Cardiac muscle cell (in vitro differentiated cells and primary cell): Measurements from ENCODE around the gene MRPL24. TPM values are rescaled to one million over a fixed set of nuclear protein-coding genes. Genes with fewer than 3 reads are reported as not detected.

Experiments used
- DNase-seq, 2 donors: peaks; one replicate each; pipeline versions ENCODE4 v3.0.0 to v3.0.0-alpha.2; 2010 to 2017; ENCODE audit warnings: low read depth in 1 of 2, low spot score in 1 of 2
- H3K27ac ChIP-seq: fragments of 200-600 bp; sonication (generic); 2 replicates; pipeline ENCODE4 v1.5.1; 2016
- H3K27me3 ChIP-seq: fragments of 200-600 bp; sonication (generic); 2 replicates; pipeline ENCODE4 v1.6.0; 2016; ENCODE audit warnings: control low read depth
- H3K36me3 ChIP-seq: fragments of 200-600 bp; sonication (generic); 2 replicates; pipeline ENCODE4 v1.5.1; 2016; ENCODE audit warnings: control low read depth
- H3K4me1 ChIP-seq: fragments of 200-600 bp; sonication (generic); 2 replicates; pipeline ENCODE4 v1.8.1; 2017; ENCODE audit warnings: low read depth, mild to moderate bottlenecking, mixed run types
- H3K4me3 ChIP-seq: fragments of 200-600 bp; sonication (generic); 2 replicates; pipeline ENCODE4 v1.5.1; 2016; ENCODE audit warnings: mild to moderate bottlenecking
- H3K9me3 ChIP-seq: fragments of 200-600 bp; sonication (generic); 2 replicates; pipeline ENCODE4 v1.5.1; 2017; ENCODE audit warnings: low read depth, mild to moderate bottlenecking, control low read depth
- CTCF ChIP-seq: IDR thresholded peaks from 2 replicates; pipeline ENCODE4 v1.5.1; 2012; ENCODE audit warnings: low read depth, mild to moderate bottlenecking, low read length
- polyA plus RNA-seq: library from polyadenylated mRNA; unstranded; fragments of >200 nt; fragmentation: Nextera tagmentation; extraction: Ambion mirVana; gene quantifications from 2 replicates; pipeline ENCODE4 v1.2.1, GENCODE V29; 2016
- total RNA-seq: library from RNA; depleted of rRNA; stranded (reverse); fragments of >200 nt; gene quantifications from 2 replicates; pipeline ENCODE4 v1.2.3, GENCODE V29; 2016

Gene MRPL24
- total and polyA plus RNA-seq, 2 experiments from 2014 or later: 34.9 to 77.7 TPM

DNA sequence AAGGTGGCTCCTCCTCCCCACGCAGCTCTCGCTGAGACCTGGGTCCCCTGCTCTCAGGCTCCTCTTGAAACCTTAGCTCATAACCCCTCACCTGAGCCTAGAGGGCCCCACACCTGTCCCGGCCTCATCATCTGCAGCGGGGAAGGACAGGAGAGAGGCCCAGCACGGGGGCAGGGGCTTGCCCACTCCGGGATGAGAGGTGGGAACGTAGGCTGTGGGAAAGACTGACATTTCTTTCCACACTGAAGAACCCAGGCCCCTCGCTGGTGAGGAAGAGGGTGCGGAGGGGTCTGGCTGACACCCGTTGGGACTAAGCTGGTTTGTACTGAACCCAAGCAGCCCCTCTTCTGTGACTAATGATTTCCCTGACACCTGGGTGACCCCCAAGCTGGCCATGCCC, 49.7 kb downstream of the MRPL24 start:
- H3K27ac ChIP-seq: peak overlapping the region; percentile 89
- peaks cover 50% of the 10 kb centered on the region for H3K4me1 ChIP-seq
- no peak overlapping the region for H3K4me3 ChIP-seq
- no peak for TF ChIP-seq CTCF
- H3K27me3 ChIP-seq: no peaks in the 10 kb centered on the region
- no peaks in the 10 kb centered on the region for H3K36me3 ChIP-seq
- H3K9me3 ChIP-seq: no peaks in the 10 kb centered on the region
- DNase-seq: no peak

- TF ChIP-seq CTCF: no peak
- Histone ChIP-seq H3K4me1 (peaks cover 50% of the 10 kb centered on the region), H3K9me3 (no peaks in the 10 kb centered on the region), H3K27me3 (no peaks in the 10 kb centered on the region), H3K27ac (peak overlapping the region; percentile 89), H3K36me3 (no peaks in the 10 kb centered on the region), H3K4me3 (no peak overlapping the region)
- no peak for DNase-seq
These were observed 50.2 kb downstream of the MRPL24 start for GRCh38 chr1:156690675-156691036.

- no peak for TF ChIP-seq CTCF
- Histone ChIP-seq H3K9me3 (no peaks in the 10 kb centered on the region), H3K36me3 (no peaks in the 10 kb centered on the region), H3K4me3 (peak overlapping the region; percentile 24), H3K27ac (peak overlapping the region; percentile 89), H3K27me3 (no peaks in the 10 kb centered on the region), H3K4me1 (peaks cover 50% of the 10 kb centered on the region)
- peak; percentile 53 to 68 for DNase-seq
These were observed 50.8 kb downstream of the MRPL24 start for GRCh38 chr1:156689953-156690674.

- peak; percentile 92 for TF ChIP-seq CTCF
- peak overlapping the region; percentile 24 for H3K4me3 ChIP-seq
- H3K36me3 ChIP-seq: no peaks in the 10 kb centered on the region
- no peaks in the 10 kb centered on the region for H3K27me3 ChIP-seq
- H3K4me1 ChIP-seq: peaks cover 45% of the 10 kb centered on the region
- no peaks in the 10 kb centered on the region for H3K9me3 ChIP-seq
- peak overlapping the region; percentile 89 for H3K27ac ChIP-seq
- DNase-seq: peak; percentile 91 to 93
These were observed 51.6 kb downstream of the MRPL24 start for GRCh38 chr1:156689035-156689952.

Other genes with a start within 250 kb of the MRPL24 start
- gene MEF2D, start 240.3 kb downstream of the MRPL24 start, total RNA-seq: 35.9 and 64.6 TPM in 2 replicates
- 35.1 and 52.1 TPM in 2 replicates for gene MEF2D, start 240.3 kb downstream of the MRPL24 start, polyA plus RNA-seq
- 4.2 and 31.8 TPM in 2 replicates for gene IQGAP3, start 168.5 kb downstream of the MRPL24 start, total RNA-seq
- 0.95 and 10.0 TPM in 2 replicates for gene IQGAP3, start 168.5 kb downstream of the MRPL24 start, polyA plus RNA-seq
- gene TTC24, start 161.4 kb downstream of the MRPL24 start, total RNA-seq: 0.15 and 0.18 TPM in 2 replicates
- gene TTC24, start 161.4 kb downstream of the MRPL24 start, polyA plus RNA-seq: 1.1 TPM in 1 of 2 replicates, not detected in the other
- gene NAXE, start 149.3 kb downstream of the MRPL24 start, total RNA-seq: 130 and 179 TPM in 2 replicates
- gene NAXE, start 149.3 kb downstream of the MRPL24 start, polyA plus RNA-seq: 154 and 166 TPM in 2 replicates
- gene GPATCH4, start 139.6 kb downstream of the MRPL24 start, total RNA-seq: 6.0 and 14.4 TPM in 2 replicates
- 42.4 and 48.4 TPM in 2 replicates for gene GPATCH4, start 139.6 kb downstream of the MRPL24 start, polyA plus RNA-seq
- 7.6 and 19.0 TPM in 2 replicates for gene HAPLN2, start 121.7 kb downstream of the MRPL24 start, total RNA-seq
- 8.5 and 15.7 TPM in 2 replicates for gene HAPLN2, start 121.7 kb downstream of the MRPL24 start, polyA plus RNA-seq
- 0.86 and 1.2 TPM in 2 replicates for gene BCAN, start 99.0 kb downstream of the MRPL24 start, total RNA-seq
- gene BCAN, start 99.0 kb downstream of the MRPL24 start, polyA plus RNA-seq: 0.23 and 0.39 TPM in 2 replicates
- 302 and 391 TPM in 2 replicates for gene NES, start 63.7 kb downstream of the MRPL24 start, total RNA-seq
- 86.5 and 89.3 TPM in 2 replicates for gene NES, start 63.7 kb downstream of the MRPL24 start, polyA plus RNA-seq
- 556 and 900 TPM in 2 replicates for gene CRABP2, start 35.5 kb downstream of the MRPL24 start, total RNA-seq
- 824 and 1,249 TPM in 2 replicates for gene CRABP2, start 35.5 kb downstream of the MRPL24 start, polyA plus RNA-seq
- 22.8 and 25.4 TPM in 2 replicates for gene METTL25B, start 12.6 kb downstream of the MRPL24 start, total RNA-seq
- 19.5 and 20.9 TPM in 2 replicates for gene METTL25B, start 12.6 kb downstream of the MRPL24 start, polyA plus RNA-seq
- gene ISG20L2, start 12.3 kb downstream of the MRPL24 start, total RNA-seq: 22.6 and 27.3 TPM in 2 replicates
- gene ISG20L2, start 12.3 kb downstream of the MRPL24 start, polyA plus RNA-seq: 25.1 and 31.3 TPM in 2 replicates
- 207 and 480 TPM in 2 replicates for gene HDGF, start 10.6 kb upstream of the MRPL24 start, total RNA-seq
- gene HDGF, start 10.6 kb upstream of the MRPL24 start, polyA plus RNA-seq: 176 and 238 TPM in 2 replicates
- 117 and 126 TPM in 2 replicates for gene PRCC, start 26.4 kb upstream of the MRPL24 start, total RNA-seq
- 118 and 150 TPM in 2 replicates for gene PRCC, start 26.4 kb upstream of the MRPL24 start, polyA plus RNA-seq
- 2.7 and 3.8 TPM in 2 replicates for gene SH2D2A, start 75.8 kb upstream of the MRPL24 start, total RNA-seq
- 1.1 and 5.2 TPM in 2 replicates for gene SH2D2A, start 75.8 kb upstream of the MRPL24 start, polyA plus RNA-seq
- gene INSRR, start 118.0 kb upstream of the MRPL24 start, total RNA-seq: 0.18 and 0.21 TPM in 2 replicates
- 0.11 and 0.30 TPM in 2 replicates for gene INSRR, start 118.0 kb upstream of the MRPL24 start, polyA plus RNA-seq
- gene NTRK1, start 119.8 kb upstream of the MRPL24 start, total RNA-seq: 3.6 and 3.8 TPM in 2 replicates
- 2.4 and 3.9 TPM in 2 replicates for gene NTRK1, start 119.8 kb upstream of the MRPL24 start, polyA plus RNA-seq
- 0.14 and 0.57 TPM in 2 replicates for gene PEAR1, start 152.6 kb upstream of the MRPL24 start, total RNA-seq
- 0.59 and 1.1 TPM in 2 replicates for gene PEAR1, start 152.6 kb upstream of the MRPL24 start, polyA plus RNA-seq
- 0.11 and 0.45 TPM in 2 replicates for gene LRRC71, start 179.5 kb upstream of the MRPL24 start, total RNA-seq
- 0.24 and 0.69 TPM in 2 replicates for gene LRRC71, start 179.5 kb upstream of the MRPL24 start, polyA plus RNA-seq